Keratinocyte (primary cell): ENCODE measurements around the gene CD47. TPM values are rescaled to one million over a fixed set of nuclear protein-coding genes. Genes with fewer than 3 reads are reported as not detected.

Source experiments
- DNase-seq: peaks from one replicate; pipeline ENCODE4 v3.0.0-alpha.2; 2011; ENCODE audit warnings: low read depth, missing footprints, low spot score
- FAIRE-seq: peaks from 2 replicates; lab custom pipeline; 2011; peaks lifted over from hg19 to GRCh38; lab: Jason Lieb, UNC
- H2AFZ ChIP-seq: 2 replicates; pipeline ENCODE4 v1.6.0; 2012; ENCODE audit warnings: low read length, control low read depth, inconsistent platforms; ENCODE audit not compliant: control insufficient read depth
- H3K27ac ChIP-seq: 2 replicates; pipeline ENCODE4 v1.5.1; 2011; ENCODE audit warnings: low read length; ENCODE audit not compliant: control insufficient read depth, insufficient read depth
- H3K27me3 ChIP-seq: 3 replicates; pipeline ENCODE4 v1.6.0; 2011; ENCODE audit warnings: low read length; ENCODE audit not compliant: control insufficient read depth, insufficient read depth; ENCODE audit errors: extremely low read depth
- H3K36me3 ChIP-seq, 2 experiments: 2 replicates in 1 of 2; 3 replicates in 1 of 2; pipeline ENCODE4 v1.5.1; 2011; ENCODE audit warnings: low read length in 2 of 2, mild to moderate bottlenecking in 1 of 2; ENCODE audit not compliant: control insufficient read depth in 2 of 2, insufficient read depth in 2 of 2; ENCODE audit errors: extremely low read depth in 1 of 2
- H3K4me1 ChIP-seq: 3 replicates; pipeline ENCODE4 v1.5.1; 2011; ENCODE audit warnings: low read length; ENCODE audit not compliant: control insufficient read depth, insufficient read depth; ENCODE audit errors: extremely low read depth
- H3K4me2 ChIP-seq: 3 replicates; pipeline ENCODE4 v1.6.0; 2011; ENCODE audit warnings: low read depth, low read length; ENCODE audit not compliant: control insufficient read depth, insufficient read depth; ENCODE audit errors: extremely low read depth
- H3K4me3 ChIP-seq, 3 experiments: fragments of 200-600 bp in 1 of 3; sonication (generic) in 1 of 3; 2 replicates in 2 of 3; 3 replicates in 1 of 3; pipeline ENCODE4 v1.5.1; 2011 to 2016; ENCODE audit warnings: low read length in 3 of 3, mild to moderate bottlenecking in 3 of 3, control low read depth in 2 of 3, inconsistent platforms in 1 of 3, low read depth in 1 of 3, mixed read lengths in 1 of 3, mixed run types in 1 of 3, moderate library complexity in 1 of 3; ENCODE audit not compliant: control insufficient read depth in 2 of 3, insufficient read depth in 2 of 3; ENCODE audit errors: extremely low read depth in 1 of 3
- H3K79me2 ChIP-seq: 2 replicates; pipeline ENCODE4 v1.6.0; 2012; ENCODE audit warnings: low read length; ENCODE audit not compliant: control insufficient read depth, insufficient read depth
- H3K9ac ChIP-seq: 3 replicates; pipeline ENCODE4 v1.6.0; 2011; ENCODE audit warnings: low read length; ENCODE audit not compliant: control insufficient read depth, insufficient read depth; ENCODE audit errors: extremely low read depth
- H3K9me1 ChIP-seq: 3 replicates; pipeline ENCODE4 v1.6.0; 2011; ENCODE audit warnings: low read length; ENCODE audit not compliant: control insufficient read depth, insufficient read depth; ENCODE audit errors: extremely low read depth
- H3K9me3 ChIP-seq: 2 replicates; pipeline ENCODE4 v1.5.1; 2012; ENCODE audit warnings: low read depth, low read length; ENCODE audit not compliant: control insufficient read depth
- H4K20me1 ChIP-seq: 3 replicates; pipeline ENCODE4 v1.6.0; 2011; ENCODE audit warnings: low read length; ENCODE audit not compliant: control insufficient read depth, insufficient read depth; ENCODE audit errors: extremely low read depth
- EZH2 ChIP-seq: IDR thresholded peaks from one replicate; pipeline ENCODE4 v1.6.1; 2012; ENCODE audit warnings: inconsistent platforms, mild to moderate bottlenecking, low read length, moderate library complexity
- dilution Hi-C: fragments of 300-500 bp; cut with MboI; formaldehyde crosslinking; loops from one replicate; pipeline ENCODE4 v1.7.0; 2020; ENCODE audit warnings: low sequenced_read_pairs; ENCODE audit not compliant: extremely low pct_ligation_motif_present
- polyA plus RNA-seq, 5 experiments: library from polyadenylated mRNA; depleted of rRNA in 3 of 5; stranded (reverse) in 3 of 5; stranded (forward) in 1 of 5; unstranded in 1 of 5; fragments of >200 nt; gene quantifications; 1 replicate in 1 of 5; 2 replicates in 3 of 5; 3 replicates in 1 of 5; pipeline versions ENCODE4 v1.2.1 to v1.2.3, GENCODE V29; 2011 to 2012; ENCODE audit warnings: missing spikeins in 2 of 5, low read depth in 1 of 5, low replicate concordance in 1 of 5
- TF ChIP-seq, protein P1 (sequence below), 3 experiments: IDR thresholded peaks in 1 of 3; conservative IDR thresholded peaks in 1 of 3; optimal IDR thresholded peaks in 1 of 3; 2 replicates in 2 of 3; 3 replicates in 1 of 3; pipeline versions ENCODE3 to v1.5.1; 2011; ENCODE audit warnings: low read length in 3 of 3, mild to moderate bottlenecking in 3 of 3, moderate library complexity in 2 of 3, control low read depth in 1 of 3, inconsistent platforms in 1 of 3; ENCODE audit not compliant: insufficient read depth in 2 of 3; ENCODE audit errors: extremely low read depth in 1 of 3

Gene CD47
- polyA plus RNA-seq, 1 donor (not counting 4 experiments of a cell fraction or from before 2014, with no cell fraction given) = 96.5 TPM

DNA sequence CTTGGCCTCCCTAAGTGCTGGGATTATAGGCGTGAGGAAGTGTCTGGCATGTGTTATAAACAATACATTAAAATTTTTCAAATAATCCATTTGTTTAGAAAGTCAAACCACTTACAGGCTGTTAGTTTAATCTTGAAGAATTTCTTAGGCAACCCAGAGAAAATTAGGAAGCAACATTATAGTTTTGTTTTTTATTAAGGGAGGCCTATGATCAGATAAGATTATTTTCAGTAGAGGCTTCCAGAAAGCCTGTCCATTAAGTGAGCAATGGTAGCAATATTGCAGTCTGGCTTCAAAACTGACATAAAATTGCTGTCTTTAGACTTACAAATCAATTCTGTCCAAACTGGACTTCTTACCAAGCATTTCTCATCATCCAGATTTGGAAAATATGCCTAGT, 49.6 kb downstream of the CD47 start:
- H3K9ac ChIP-seq = no peak overlapping the region
- no peak overlapping the region for H2AFZ ChIP-seq
- H3K4me2 ChIP-seq = no peak overlapping the region
- H3K4me1 ChIP-seq = no peaks in the 10 kb centered on the region
- FAIRE-seq (no peak), DNase-seq (no peak)
- H3K4me3 ChIP-seq = no peak overlapping the region
- H3K27me3 ChIP-seq = no peaks in the 10 kb centered on the region
- TF ChIP-seq, protein P1, sequence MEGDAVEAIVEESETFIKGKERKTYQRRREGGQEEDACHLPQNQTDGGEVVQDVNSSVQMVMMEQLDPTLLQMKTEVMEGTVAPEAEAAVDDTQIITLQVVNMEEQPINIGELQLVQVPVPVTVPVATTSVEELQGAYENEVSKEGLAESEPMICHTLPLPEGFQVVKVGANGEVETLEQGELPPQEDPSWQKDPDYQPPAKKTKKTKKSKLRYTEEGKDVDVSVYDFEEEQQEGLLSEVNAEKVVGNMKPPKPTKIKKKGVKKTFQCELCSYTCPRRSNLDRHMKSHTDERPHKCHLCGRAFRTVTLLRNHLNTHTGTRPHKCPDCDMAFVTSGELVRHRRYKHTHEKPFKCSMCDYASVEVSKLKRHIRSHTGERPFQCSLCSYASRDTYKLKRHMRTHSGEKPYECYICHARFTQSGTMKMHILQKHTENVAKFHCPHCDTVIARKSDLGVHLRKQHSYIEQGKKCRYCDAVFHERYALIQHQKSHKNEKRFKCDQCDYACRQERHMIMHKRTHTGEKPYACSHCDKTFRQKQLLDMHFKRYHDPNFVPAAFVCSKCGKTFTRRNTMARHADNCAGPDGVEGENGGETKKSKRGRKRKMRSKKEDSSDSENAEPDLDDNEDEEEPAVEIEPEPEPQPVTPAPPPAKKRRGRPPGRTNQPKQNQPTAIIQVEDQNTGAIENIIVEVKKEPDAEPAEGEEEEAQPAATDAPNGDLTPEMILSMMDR (optimal IDR thresholded peaks at IDR 0.05 in 1 of 3, IDR thresholded peaks at IDR 0.05 in 1 of 3, conservative IDR thresholded peaks at IDR 0.05 in 1 of 3; ENCODE audit: extremely low read depth in 1 of 3, insufficient read depth in 2 of 3, low read length in 3 of 3) = no peak
- TF ChIP-seq EZH2 = no peak
- no peaks in the 10 kb centered on the region for H3K9me1 ChIP-seq
- no peaks in the 10 kb centered on the region for H3K79me2 ChIP-seq
- no peaks in the 10 kb centered on the region for H4K20me1 ChIP-seq
- H3K9me3 ChIP-seq = no peaks in the 10 kb centered on the region
- dilution Hi-C loops = no loop called here
- peaks cover 0 to 2% of the 10 kb centered on the region in 2 experiments for H3K36me3 ChIP-seq
- H3K27ac ChIP-seq = no peak overlapping the region

DNA sequence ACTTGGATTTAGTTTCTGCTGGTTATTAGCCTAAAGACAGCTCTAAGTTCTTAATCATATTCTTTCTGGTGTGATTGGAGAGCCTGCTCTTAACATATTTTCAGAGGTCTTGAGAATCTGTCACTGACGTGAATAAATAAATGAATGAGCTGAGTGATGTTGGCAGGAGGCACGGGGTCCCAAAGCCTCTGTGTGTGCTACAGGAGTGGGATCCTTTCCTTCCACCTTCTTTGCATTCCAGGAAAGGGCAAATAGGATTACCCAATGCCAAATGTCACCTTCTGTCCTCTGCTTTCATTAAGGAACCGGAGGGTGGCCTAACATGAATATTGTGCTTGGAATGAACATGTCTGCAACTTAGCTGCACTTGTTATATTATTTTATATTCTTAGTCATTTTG, 53.1 kb downstream of the CD47 start:
- no peaks in the 10 kb centered on the region for H3K9me1 ChIP-seq
- no peak for DNase-seq
- dilution Hi-C loops = no loop called here
- no peak overlapping the region for H2AFZ ChIP-seq
- H3K4me1 ChIP-seq = no peaks in the 10 kb centered on the region
- H3K27ac ChIP-seq = no peak overlapping the region
- no peak overlapping the region for H3K4me3 ChIP-seq
- H3K36me3 ChIP-seq = peaks cover 0 to 2% of the 10 kb centered on the region in 2 experiments
- no peaks in the 10 kb centered on the region for H3K27me3 ChIP-seq
- no peak overlapping the region for H3K9ac ChIP-seq
- H4K20me1 ChIP-seq = no peaks in the 10 kb centered on the region
- no peak for TF ChIP-seq EZH2
- TF ChIP-seq, protein P1 (optimal IDR thresholded peaks at IDR 0.05 in 1 of 3, IDR thresholded peaks at IDR 0.05 in 1 of 3, conservative IDR thresholded peaks at IDR 0.05 in 1 of 3; ENCODE audit: extremely low read depth in 1 of 3, insufficient read depth in 2 of 3, low read length in 3 of 3) = no peak
- H3K4me2 ChIP-seq = no peak overlapping the region
- no peak for FAIRE-seq
- H3K79me2 ChIP-seq = no peaks in the 10 kb centered on the region
- H3K9me3 ChIP-seq = no peaks in the 10 kb centered on the region
